ENCODE results near the gene C1R.

The C1R gene

DNA sequence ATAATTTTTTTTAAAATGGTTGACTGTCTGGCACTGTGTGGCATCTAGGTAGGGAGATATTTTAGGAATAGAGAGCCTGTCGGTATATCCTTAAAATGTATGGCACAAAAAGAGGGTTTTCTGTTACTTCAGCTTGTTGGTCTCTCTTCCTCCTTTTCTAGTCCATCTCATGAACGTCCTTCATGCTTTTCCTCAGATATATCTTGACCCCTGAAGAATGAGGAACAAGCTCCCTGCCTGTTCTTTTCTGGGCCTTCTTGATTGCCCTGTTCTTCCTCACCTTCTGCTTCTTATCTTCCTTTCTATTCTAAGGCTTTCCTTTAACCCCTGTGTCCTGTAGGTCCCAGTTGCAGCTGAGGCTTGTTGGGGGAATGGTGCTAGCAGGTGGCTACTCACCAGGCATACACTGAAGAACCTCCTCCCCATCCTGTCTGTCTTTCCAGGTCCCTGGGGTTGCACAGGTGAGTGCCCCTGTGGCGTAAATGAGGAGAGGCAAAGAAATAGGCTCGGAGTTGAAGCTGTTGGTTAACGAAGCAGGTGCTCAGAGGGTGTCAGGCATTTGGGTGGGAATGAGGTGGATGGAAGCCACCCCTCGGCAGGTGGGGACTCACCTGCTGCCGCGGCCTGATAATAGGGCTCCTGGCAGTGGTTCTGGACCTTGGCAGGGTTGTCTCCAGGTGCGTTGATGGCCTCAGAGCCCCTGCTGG, 7.2 kb upstream of the C1R start:
- DNase-seq (ENCODE audit: low read depth in 2 of 2): no peak

DNA sequence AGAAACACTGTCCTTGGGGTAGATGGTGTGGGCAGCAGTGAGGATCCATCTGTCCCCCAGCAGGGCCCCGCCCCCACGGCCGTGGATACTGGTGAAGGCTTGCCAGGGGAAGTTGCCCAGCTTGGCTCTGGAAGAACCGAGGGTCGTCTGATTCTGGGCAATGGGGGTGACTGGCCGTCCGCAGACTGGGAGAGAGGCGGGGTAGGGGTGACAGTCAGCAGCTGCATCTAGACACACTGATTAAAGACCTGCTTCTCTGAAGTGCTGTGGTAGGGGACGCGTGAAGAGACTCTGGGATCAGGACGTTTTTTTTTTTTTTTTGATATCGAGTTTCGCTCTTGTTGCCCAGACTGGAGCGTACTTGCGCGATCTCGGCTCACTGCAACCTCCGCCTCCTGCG, 4.7 kb upstream of the C1R start:
- DNase-seq (ENCODE audit: low read depth in 2 of 2): no peak

DNA sequence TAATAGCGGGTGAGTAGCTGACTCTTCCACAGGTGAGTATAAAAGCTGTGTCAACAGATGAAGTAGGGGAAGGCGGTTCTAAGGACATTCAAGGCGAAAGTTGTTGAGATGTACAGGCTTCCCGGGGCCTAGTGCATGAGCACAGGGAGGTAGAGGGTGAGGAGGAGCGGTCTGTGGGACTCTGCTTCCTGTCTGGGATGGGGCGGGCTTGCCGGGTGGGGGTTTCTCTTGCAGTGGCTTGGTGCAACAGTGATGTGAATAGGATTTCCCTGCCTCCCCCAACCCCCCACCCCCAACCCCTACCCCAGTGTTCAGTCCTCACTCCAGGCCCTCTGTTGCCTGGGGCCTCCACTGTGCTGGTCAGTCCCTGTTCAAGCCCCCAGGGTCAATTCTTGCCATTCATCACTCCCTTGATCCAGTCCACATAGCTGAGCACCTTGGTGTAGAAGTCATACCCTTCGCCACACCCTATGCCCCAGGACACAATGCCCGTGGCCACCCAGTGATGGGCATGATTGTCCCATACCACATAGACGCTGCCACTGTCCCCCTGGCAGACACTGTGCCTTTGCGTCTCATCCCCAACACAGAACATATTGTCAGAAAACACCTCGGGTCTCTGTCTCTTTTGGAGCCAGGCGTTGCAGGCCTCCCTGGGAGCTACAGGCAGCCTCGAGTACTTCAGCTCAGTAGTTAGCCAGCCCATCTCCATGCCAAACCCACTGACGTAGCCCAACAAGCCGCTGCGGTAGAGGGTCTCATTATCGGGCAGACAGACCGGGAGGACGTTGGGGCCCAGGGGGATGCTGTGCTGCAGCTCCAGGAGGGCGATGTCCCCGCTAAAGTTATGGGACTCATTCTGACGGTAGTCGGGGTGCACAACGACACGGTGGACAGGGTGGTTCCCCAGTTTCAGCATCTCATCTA, 4.0 kb upstream of the C1R start:
- DNase-seq (ENCODE audit: low read depth in 2 of 2): no peak

DNA sequence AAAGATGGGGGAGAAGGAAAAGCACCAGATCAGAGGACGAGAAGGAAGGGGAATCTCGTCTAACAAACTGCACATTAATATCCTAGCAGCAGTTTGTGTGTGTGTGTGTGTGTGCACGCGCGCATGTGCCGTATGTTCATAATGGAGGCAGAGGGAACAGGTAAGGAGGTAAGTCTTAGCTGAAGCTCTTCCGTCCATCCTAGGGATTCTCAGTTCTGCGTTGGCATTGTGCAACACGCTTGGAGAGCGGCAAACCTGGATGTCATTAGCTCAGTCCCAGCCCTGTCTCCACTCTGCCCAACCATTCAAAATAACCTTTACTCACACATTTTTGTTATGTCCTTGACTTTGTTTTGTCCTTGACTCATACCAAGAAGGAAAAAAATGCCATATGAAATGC, 1.6 kb upstream of the C1R start:
- no peak for DNase-seq (ENCODE audit: low read depth in 2 of 2)

DNA sequence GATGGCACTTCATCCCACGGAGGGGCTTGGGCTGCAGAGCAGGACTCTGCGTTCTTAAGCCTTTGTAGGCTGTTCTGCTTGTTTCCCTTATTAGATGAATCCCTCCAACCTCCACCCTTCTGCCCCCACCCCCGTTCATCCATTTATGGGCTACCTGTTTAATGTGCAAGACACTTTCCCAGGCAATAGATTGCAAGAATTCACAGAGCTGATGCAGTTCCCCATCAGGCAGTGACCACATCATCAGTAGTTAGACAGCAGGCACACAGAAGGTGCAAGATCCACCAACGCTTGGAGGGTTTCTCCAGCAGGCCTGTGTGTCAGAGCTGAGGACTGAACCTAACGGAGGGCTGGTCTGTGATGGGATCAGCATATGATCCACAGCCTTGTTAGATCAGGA, 1.2 kb upstream of the C1R start:
- DNase-seq (ENCODE audit: low read depth in 2 of 2): no peak

DNA sequence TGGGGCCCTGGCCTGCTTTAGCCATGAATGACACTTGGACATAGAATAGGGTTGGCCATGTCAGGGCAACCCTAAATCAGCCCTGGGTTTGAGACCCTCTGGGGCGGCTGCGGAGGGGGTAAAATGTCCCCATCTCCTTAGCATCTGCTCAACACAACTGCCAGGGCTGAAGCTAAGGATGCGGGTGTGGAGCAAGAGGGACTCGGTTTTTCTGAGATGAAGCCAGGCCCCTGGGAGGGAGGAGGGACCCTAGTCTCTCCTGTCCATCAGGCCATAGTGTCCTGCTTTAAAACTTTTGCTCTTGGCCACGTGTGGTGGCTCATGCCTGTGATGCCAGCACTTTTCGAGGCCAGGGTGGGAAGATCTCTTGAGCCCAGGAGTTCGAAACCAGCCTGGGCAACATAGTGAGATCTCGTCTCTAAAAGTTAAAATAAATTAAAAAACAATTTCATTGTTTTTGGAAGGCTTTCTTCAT, 778 bp upstream of the C1R start:
- DNase-seq (ENCODE audit: low read depth in 2 of 2): no peak

DNA sequence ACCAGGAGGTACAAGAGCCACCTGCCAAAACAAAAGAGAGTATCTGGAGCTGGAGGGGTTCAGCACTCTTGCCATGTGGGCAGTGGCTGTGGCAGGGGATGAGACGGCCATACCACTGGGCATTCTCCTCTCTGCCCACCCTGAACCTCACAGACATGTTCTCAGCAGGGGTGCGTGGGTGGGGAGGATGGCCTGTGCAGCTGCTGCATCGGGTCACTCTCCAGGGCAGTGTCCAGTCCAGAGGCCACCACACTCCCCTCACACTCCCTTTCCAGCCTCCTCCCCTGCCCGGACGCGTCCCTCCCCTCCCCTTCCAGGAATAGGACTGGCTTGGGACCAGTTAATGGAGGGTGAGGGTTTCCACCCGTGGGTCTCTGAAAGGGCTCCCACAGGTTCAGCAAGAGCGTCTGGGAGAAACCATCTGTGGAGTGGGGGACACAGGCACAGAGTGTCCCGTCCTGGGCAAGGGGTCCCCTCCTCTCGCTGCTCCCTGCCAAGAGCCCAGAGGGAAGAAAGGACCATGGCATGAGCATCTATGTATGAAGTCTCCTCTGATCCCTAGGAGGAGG, 501 bp downstream of the C1R start:
- no peak for DNase-seq (ENCODE audit: low read depth in 2 of 2)

DNA sequence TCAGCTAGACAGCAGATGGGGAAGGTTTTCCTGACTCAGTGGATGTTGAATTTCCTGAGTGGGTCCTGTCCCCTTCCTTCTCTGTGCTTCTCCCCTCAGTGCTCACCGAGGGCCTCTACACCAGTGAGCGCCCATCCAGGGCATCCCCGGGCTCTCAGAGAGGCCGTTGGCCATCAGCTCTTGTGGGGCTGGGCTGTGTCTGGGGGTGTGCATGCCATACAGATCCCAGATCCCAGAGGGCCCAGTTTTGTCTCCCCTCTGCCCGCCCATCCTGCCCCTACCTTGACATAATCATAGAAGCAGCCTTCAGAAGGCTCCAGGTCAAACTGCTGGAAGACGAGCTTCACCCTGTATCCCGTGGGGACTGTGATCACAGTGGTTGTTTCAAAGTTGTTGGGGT, 1.1 kb downstream of the C1R start:
- DNase-seq (ENCODE audit: low read depth in 2 of 2): no peak

DNA sequence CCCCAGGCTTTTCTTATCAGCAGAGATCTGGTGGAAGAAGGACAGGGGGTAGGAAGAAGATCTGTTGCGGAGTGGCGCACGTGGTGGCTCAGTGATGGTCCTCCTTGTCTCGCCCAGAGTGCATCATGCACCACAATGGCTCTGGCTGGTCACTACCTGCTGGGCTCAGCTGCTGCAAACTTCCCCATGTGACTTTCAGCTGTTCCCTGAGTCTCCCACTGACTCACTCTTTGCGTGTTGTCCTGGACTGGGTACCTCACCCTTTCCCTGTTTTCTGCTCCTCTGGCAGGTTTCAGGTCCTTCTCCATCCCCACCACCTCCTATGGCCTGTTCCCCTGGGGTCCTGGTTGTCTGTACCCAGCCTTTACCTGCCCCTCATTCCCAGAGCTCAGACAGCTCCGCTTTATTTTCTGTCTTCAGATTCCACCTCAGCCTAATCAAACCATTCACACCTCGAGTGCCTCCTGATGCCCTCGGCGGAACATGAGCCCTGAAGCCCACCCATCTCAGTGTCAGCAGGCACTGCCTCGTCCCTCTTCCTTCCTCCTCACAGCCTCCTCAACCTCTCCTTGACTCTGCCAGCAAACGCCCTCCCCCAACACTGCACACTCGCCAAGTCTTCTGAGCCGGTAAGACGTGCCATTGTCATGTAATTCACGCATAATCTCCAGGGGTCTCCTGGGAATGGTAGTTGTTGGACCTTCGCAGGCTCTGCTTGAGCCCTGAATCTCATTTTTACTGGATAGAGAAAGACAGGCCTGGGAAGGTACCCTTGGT, 1.8 kb downstream of the C1R start:
- DNase-seq (ENCODE audit: low read depth in 2 of 2): no peak

DNA sequence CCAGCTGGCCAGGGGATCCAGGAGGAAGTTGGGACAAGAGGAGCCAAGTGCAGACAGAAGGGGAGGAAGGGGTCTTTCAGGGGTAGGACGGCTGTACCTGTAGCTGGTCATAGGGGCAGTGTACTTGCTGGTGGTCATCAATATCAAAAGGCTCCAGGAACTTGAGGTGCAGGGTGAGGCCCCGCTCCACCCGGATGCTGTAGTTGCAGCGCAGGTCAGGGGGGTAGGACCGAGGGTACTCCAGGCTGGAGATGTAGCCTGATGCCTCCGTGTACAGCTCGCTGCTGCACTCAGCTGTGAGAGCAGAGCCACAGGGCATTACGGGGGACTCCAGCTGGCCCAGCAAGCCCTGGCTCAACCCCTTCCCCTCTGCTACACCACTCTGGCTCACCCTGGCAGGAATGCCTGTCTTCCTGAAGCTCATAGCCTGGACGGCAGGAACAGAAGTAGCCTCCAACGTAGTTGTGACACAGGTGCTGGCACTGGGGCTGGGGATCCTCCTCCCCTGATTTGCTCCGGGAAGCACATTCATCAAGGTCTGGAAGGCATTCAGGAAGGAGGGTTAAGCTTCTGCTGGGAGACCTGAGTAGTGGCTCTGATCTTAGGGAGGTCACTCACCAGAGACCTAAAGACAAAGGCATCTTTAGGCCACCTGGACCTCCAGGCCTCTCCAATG, 2.9 kb downstream of the C1R start:
- DNase-seq (ENCODE audit: low read depth in 2 of 2): no peak

DNA sequence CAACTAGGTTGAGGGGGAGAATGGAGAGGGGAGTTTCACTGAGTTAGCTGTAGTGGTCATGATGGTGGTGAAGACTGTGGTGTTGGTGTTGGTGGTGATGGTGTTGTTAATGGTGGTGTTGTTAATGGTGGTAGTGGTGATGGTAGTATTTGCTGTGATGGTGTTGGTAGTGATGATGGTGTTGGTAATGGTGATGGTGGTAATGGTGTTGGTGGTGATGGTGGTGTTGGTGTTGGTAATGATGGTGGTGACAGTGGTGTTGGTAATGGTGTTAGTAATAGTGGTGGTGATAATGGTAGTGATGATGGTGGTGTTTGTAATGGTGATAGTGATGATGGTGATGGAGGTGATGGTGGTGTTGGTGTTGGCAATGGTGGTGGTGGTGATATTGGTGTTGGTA, 9.1 kb downstream of the C1R start:
- DNase-seq (ENCODE audit: low read depth in 2 of 2): no peak

DNA sequence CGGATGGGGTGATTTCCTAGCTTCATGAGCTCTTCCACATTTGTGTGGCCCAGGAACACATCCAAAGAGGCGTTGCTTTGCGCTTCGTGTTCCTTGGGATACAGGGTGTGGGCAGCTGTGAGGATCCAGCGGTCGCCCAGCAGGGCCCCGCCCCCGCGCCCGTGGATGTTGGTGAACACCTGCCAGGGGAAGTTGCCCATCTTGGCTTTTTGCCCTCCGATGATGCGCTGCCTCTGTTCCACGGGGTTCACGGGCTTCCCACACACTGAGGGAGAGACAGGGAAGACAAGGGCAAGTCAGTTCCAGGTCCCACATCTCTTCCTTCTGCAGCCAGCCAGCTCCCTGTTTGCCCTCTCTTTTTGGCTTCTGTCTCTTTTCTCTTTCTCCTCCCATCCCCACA, 11.2 kb downstream of the C1R start:
- DNase-seq (ENCODE audit: low read depth in 2 of 2): no peak

DNA sequence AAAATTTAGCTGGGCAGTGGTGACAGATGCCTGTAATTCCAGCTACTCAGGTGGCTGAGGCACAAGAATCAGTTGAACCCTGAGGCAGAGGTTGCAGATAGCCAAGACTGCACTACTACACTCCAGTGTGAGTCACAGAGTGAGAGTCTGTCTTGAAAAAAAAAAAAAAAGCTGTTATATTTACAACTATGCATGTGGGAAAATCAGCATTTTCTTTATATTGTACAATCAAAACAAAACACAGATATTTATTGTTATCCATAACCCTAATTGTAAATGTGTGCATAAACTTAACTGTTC, 12.5 kb downstream of the C1R start:
- no peak for DNase-seq (ENCODE audit: low read depth in 2 of 2)

DNA sequence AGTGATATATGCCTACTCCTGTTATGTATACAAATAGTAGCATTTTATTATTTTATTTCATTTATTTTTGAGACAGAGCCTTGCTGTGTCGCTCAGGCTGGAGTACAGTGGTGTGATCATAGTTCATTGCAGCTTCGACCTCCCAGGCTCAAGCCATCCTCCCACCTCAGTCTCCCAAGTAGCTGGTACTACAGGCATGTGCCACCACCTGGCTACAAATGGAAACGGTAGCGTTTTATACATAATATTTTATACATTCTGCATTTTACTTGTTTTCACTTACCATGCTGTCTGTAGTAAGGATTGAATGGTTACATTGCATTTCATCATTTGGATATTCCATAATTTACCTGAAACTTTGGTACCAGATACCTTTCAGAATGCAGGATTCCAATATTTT, 14.1 kb downstream of the C1R start:
- DNase-seq (ENCODE audit: low read depth in 2 of 2): no peak

DNA sequence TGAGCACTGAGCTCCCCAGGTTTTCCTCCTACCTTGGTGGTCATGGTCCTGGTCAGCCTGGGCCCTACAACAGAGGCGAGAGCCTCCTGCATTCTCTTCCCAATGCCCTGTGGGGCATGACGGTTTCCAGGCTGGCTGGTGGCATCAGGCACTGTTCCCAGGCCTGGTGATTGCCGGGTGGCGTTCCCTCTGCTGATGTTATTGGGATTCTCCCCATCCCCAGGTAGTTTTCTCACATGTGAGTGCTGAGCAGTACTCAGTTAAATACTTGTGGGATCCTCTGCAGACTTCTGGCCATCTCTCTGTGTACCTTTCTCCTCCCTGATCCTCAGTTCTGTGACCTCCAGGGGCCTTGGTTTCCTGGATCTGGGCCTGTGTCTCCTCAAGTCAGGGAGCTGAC, 15.8 kb downstream of the C1R start:
- DNase-seq (ENCODE audit: low read depth in 2 of 2): no peak

DNA sequence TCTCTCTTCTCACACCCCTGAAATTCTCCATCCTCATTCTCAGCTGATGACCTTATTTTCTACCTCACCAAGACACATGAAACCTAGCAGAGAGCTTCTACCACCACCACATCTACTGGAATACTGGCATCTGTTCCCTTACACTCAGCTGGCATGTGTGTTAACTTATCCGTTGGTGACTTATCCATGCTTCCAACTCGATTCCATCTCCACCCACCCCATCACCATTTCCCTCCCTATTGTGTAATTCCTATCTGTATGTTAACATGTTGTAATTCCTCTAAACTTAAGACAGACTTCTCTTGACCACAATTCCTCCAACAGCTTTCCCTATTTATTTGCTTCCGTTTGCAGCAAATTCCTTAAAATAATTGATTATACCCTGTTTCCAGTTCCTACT, 16.3 kb downstream of the C1R start:
- DNase-seq (ENCODE audit: low read depth in 2 of 2): no peak

DNA sequence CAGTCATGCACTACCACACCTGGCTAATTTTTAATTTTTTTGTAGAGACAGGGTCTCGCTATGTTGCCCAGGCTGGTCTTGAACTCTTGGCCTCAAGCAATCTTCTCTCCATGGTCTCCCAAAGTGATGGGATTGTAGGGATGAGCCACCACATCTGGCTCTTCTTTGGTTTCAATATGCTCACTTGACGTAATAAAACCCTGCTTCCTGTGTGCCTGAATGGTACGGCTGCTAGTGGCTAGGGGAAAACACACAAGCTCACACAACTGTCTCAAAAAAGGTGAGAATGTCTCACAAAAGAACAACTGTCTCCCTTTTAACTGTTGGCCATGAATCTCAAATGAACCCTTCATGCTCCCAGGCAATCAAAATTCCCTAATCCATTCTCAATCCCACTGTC, 16.7 kb downstream of the C1R start:
- DNase-seq (ENCODE audit: low read depth in 2 of 2): no peak

DNA sequence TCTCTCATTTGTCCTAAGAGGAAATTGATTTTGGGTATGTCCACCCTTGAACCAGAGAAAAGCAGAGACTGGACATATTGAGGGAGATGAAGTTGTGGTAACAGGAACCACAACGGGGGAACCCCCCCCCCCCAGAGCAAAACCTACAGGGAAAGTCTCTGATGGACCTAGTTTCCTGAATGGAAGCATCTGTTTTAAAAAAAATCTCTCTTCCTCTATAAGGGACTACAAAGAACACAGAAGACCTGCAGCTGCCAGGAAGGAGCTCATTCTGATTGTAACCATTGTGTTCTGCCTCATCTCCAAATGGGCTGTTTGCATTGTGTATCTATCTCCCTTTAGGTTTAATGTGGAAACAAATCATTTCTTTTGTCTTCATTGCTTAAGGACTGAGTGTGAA, 18.3 kb downstream of the C1R start:
- no peak for DNase-seq (ENCODE audit: low read depth in 2 of 2)

DNA sequence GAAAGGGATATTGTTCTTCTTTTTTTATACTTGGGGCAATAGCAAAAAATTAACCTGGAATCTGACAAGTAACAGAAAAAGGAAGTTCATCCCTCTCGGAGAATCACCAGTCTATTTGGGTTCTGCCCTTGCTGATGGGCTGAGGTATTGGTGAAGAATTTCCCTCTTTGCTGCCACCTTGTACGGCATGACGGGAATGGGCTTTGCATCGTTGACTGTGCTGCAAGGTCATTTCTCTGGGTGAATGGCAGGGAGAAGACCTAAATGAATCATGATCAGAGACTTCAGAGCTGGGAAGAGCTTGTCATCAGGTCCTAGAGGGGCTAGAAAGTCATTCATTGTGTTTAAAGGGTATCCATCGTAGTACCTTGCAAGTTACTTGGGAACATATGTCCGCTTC, 19.7 kb downstream of the C1R start:
- no peak for DNase-seq (ENCODE audit: low read depth in 2 of 2)

DNA sequence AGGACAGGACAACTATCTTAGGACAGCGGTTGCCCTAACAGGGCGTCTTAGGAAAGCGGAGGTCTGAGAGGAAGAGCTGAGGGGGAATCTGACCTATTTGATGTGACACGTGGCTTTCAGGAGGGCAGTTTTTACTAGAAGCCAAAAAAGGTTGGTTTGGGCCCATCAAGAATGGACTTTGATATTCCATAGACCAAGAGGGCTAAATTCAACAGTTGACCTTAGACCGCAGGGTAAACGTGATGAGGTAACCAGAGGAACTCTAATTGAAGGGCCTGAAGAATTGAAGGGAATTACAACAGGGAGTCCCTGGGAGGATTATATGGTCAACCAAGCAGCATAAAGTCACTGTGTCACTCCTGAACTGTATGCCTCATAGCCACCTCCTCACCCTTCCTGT, 20.2 kb downstream of the C1R start:
- DNase-seq (ENCODE audit: low read depth in 2 of 2): no peak

DNA sequence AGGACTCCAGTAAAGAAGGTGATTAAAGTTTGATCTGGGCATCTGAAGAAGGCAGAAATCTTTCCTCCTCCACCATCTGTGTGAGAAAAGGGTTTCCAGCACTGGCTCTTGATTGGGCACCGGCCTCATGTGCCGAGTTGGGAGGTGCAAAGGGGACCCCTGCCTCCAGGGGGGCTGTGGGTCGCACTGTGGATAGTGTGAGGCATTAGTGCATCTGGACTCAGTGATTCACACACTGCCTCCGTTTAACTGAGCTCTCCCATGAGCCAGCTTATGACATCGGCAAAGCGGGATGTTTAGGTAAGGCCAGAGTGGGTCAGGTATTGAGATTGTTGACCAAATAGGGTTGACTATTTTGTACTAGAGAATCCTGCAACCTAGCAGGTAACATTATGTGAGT, 22.9 kb downstream of the C1R start:
- no peak for DNase-seq (ENCODE audit: low read depth in 2 of 2)

DNA sequence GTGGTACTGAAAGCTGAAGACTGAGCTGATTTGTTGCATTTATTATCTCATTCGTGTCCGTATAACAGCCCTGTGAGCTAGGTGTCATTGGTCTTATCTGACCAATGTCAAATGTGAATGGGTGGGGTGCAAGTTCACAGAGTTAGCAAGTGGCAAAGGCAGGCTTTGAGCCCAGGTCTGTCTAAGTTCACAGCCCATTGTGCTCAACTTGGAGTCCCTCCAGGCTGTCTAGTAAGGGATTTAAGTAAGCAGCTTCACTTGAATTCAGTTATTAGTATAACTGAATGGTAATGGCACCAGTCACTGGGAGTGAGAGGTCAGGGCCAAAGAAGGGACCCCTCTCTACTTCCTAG, 23.3 kb downstream of the C1R start:
- no peak for DNase-seq (ENCODE audit: low read depth in 2 of 2)

All from stimulated activated CD8-positive, alpha-beta memory T cell treated with anti-CD3 and anti-CD28 coated beads, Interleukin-2, amount 100 ng/mL, for 1 hour (primary cell).